ENCODE results near the gene ZNF444.
"Not testable (repeated sequence)": the region's sequence is repeated elsewhere in the genome, so short reads cannot be mapped to it uniquely, and the experiment has no call there.

Gene ZNF444

DNA sequence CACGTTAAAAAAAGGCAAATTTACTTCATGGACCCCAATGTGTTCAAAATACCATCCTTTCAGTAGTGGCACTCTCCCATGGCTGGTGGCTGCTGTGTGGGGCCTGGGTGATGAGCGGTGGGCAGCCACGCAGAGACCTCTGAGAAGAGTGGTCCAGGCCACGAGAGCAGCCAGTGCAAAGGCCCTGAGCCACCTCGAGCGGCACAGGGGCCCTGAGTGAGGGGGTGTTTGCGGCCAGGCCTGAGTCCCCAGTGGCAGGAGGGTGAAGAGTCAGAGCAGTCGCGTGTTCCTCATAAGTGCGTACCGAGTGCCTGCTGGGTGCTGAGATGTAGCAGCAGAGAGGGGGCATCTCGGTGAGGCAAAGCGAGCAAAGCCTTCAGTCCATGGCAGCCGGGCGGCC lies 7.0 kb downstream of the ZNF444 start:
- DNase-seq, result no peak

- DNase-seq, result not testable (repeated sequence)
Measured at GRCh38 chr19:56148955-56149655, 8.0 kb downstream of the ZNF444 start.

DNA sequence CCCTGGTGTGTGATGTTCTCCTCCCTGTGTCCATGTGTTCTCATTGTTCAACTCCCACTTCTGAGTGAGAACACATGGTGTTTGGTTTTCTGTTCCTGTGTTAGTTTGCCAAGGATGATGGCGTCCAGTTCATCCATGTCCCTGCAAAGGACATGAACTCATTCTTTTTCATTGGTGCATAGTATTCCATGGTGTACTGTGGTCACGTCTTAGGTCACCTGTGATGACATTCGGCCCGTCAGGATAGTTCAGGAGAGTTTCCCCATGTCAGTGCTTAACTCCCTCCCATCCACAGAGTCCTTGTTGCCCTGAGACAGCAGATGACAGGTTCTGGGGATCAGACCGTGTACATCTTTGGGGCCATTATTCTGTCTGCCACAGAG lies 8.6 kb downstream of the ZNF444 start:
- DNase-seq, result no peak

- DNase-seq, result no peak
Measured at GRCh38 chr19:56150358-56150757, 9.3 kb downstream of the ZNF444 start.

DNA sequence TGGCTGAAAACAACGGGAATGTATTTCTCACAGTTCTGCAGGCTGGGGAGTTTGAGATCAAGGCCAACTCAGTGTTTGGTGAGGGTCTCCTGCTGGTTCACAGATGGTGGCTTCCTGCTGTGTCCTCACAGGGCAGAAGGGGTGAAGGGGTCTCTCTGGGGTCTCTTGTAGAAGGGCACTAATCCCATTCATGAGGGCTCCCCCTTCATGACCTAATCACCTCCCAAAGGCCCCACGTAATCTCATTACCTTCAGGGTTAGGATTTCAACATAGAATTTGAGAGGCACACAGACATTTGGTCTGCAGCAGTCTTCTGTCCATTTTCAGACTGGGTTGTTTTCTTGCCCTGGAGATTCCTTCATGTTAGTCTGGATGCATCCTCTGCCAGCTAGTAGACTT lies 11.6 kb downstream of the ZNF444 start:
- no peak for DNase-seq

GRCh38 chr19:56153507-56153906 lies 12.4 kb downstream of the ZNF444 start:
- DNase-seq, result no peak

GRCh38 chr19:56155124-56155687 lies 14.1 kb downstream of the ZNF444 start:
- DNase-seq, result no peak

- no peak for DNase-seq
Measured at GRCh38 chr19:56156768-56157167, 15.7 kb downstream of the ZNF444 start.

DNA sequence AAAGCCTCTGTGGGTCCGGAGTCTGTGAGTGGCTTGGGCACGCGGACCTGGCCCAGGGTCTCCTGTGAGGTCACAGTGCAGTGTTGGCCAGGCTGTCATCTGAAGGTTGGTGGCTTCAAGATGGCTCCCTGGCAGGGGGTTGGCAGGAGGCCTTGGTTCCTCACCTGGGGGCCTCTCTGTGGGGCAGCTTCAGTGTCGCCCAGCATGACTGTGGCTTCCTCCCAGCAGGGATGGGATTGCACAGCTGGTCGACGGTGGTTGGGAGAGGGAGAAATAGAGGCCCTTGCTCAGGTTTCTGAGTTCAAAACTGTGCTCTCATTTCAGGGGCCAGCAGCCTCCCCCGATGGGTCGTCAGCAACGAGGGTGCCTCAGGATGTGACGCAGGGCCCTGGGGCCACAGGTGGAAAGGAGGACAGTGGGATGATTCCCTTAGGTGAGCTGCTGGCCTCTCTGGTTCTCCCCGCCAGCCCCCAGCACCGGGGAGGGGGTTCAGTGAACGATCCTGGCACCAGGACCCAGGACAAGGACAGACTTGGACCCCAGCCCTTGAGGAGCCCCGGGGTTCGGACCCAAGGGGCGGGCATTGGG lies 17.2 kb downstream of the ZNF444 start:
- DNase-seq, result no peak

- no peak for DNase-seq
Measured at GRCh38 chr19:56159009-56159559, 18.0 kb downstream of the ZNF444 start.

DNA sequence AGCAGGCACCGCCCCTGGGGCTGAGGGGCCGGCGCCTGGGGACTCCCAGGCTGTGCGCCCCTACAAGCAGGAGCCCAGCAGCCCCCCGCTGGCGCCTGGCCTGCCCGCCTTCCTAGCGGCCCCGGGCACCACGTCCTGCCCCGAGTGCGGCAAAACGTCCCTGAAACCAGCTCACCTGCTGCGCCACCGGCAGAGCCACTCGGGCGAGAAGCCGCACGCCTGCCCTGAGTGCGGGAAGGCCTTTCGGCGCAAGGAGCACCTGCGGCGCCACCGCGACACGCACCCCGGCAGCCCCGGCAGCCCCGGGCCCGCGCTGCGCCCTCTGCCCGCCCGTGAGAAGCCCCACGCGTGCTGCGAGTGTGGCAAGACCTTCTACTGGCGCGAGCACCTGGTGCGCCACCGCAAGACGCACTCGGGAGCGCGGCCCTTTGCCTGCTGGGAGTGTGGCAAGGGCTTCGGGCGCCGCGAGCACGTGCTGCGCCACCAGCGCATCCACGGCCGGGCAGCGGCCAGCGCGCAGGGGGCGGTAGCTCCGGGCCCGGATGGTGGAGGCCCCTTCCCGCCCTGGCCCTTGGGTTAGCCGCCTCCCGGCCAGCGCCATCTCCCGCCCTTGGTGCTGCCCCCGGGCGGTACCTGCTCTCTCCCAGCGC lies 18.7 kb downstream of the ZNF444 start:
- no peak for DNase-seq

DNA sequence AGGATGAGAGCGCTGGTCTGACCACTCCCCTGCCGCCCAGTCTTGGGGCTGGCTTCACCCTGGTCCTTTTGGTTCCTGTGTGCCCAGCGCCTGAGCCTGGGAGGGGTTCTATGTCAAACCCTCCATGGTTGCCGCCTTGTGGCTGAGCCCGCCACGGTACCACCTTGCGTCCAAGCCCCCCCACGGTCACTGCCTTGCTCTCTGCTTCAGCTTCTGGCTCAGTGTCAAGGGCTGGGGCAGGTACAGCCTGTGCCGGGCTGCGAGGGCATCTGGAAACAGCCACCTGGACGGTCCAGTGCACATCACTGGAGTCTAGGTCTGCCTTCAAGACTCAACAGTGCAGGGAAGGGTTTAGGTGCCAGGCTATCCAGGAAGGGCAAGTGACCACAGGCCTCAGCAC lies 20.4 kb downstream of the ZNF444 start:
- no peak for DNase-seq

DNA sequence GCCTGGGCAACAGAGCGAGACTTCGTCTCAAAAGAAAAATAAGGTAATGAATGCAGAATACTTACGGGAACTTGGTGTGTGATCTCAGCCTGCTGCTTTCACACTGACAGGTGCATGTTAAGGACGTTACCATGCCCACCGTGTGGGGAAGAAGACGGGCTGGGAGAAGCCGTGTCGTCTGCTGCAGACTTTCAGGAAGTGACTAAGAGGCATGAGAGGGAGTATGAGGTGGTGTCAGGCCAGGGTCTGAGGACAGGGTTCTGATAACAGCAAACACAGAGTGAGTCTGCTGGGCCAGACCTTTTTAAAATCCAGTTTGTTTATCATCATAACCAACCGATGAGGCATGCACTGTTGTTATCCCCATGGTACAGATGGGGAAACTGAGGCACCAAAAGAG lies 21.2 kb downstream of the ZNF444 start:
- no peak for DNase-seq

GRCh38 chr19:56163097-56163496 lies 22.0 kb downstream of the ZNF444 start:
- DNase-seq, result no peak

GRCh38 chr19:56167064-56167578 lies 26.0 kb downstream of the ZNF444 start:
- no peak for DNase-seq

GRCh38 chr19:56170261-56170660 lies 29.2 kb downstream of the ZNF444 start:
- peak; percentile 41 for DNase-seq

DNA sequence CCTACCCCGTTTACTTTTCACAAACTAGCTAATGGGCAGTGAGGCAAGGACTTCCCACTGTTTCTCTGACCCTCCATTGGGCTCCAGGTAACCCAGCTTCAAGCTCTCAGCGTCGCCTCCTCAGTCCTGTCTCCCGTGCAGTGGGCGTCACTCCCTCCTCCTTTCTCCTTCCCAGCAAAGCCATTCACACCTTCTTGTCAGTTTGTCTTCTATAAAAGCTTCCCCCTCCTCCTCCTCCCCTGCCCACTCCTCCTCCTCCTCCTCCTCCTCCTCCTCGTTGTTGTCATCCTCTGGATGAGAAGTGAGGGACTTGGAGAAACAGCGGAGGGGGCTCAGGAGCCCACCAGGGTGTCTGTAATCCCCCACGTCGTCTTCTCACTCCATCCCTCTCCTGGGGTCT lies 33.0 kb downstream of the ZNF444 start:
- no peak for DNase-seq

DNA sequence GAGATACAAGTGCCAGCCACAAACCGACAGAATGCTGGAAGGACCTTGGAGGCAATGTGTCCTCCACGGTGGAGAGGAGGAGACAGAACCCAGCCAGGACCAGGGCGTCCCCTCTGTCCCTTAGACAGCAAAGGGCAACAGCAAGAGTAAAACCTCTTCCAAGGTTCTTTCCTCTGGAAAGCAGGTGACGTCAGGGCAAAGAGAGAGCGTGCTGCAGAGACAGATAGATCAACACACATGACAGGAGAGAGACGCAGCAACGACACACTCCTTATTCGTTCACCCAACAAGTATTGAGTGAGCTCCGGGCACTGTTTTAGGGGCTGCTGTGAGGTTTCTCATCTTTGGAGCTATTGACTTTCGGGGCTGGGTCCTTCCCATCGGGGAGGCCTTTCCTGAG lies 33.5 kb downstream of the ZNF444 start:
- no peak for DNase-seq

- DNase-seq, result not testable (repeated sequence)
Measured at GRCh38 chr19:56175861-56176307, 34.8 kb downstream of the ZNF444 start, which contains the start of gene GALP. Gene GALP (plus strand): TSS chr19:56176008. CDS start chr19:56177109, 1,101 bp downstream.

DNA sequence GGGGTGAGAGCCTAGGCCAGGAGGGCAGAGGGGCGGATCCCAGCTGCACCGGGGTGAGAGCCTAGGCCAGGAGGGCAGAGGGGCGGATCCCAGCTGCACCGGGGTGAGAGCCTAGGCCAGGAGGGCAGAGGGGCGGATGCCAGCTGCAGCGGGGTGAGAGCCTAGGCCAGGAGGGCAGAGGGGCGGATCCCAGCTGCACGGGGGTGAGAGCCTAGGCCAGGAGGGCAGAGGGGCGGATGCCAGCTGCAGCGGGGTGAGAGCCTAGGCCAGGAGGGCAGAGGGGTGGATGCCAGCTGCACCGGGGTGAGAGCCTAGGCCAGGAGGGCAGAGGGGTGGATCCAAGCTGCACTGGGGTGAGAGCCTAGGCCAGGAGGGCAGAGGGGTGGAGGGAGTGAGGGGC lies 35.2 kb downstream of the ZNF444 start:
- not testable (repeated sequence) for DNase-seq

- no peak for DNase-seq
Measured at GRCh38 chr19:56176881-56177280, 35.8 kb downstream of the ZNF444 start.

DNA sequence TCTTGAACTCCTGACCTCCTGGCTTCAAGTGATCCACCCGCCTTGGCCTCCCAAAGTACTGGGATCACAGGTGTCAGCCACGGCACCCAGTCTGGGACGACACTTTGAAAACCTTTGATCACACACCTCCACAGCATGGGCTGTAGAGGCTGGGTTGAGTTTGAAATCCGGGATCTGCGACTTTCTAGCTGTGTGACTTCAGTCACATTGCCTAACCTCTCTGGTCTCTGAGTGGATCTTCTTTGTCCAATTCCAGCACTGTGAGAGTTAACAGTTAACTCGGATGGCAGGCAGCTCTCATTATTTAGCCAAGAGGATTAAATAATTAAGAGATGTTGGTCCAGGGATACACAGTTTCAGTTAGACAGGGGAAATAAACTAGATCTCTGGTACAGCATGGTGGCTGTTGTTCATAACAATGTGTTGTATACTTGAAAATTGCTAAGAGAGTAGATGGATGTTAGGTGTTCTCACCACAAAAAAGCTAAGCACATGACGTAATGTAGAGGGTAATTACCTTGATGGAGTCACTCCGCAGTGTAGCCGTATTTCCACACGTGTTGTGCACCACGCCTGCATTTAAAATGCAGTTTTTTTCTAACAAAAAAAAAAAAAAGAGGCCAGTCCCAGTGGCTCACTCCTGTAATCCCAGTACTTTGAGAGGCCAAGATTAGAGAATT lies 36.6 kb downstream of the ZNF444 start:
- DNase-seq, result no peak

DNA sequence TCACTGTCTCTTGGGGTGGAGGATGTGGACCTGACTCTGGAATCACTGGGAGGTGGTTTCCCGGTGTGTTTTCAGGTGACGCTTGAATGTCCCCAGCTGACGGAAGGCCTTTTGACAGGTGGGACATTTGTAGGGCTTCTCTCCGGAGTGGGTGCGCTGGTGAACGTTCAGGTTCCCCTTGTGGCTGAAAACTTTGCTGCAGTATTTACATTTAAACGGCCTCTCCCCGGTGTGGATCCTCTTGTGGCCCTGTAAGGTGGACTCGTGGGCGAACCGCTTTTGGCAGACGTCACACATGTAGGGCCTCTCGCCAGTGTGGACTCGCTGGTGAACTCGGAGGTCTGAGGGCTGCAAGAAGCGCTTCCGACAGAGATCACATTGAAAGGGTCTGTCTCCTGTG lies 48.7 kb downstream of the ZNF444 start:
- no peak for DNase-seq

Measured in SHP77 treated with DMSO at 0.1 percent for 48 hours (cell line).